ENCODE measurements around the gene NDFIP1.

Gene NDFIP1

GRCh38 chr5:142087920-142088679, 20.5 kb upstream of the NDFIP1 start (continued):
- TF ChIP-seq ZNF692 (tag by site-specific recombination; IDR thresholded peaks at IDR 0.05), result no peak
- no peak for TF ChIP-seq ZNF416 (tag by site-specific recombination; IDR thresholded peaks at IDR 0.05)
- no peak for TF ChIP-seq ZNF2 (tag by site-specific recombination; IDR thresholded peaks at IDR 0.05)
- no peak for TF ChIP-seq PRDM6 (tag by site-specific recombination; IDR thresholded peaks at IDR 0.05)
- no peak for TF ChIP-seq ZNF596 (tag by site-specific recombination; IDR thresholded peaks at IDR 0.05)
- TF ChIP-seq ZNF548 (tag by site-specific recombination; IDR thresholded peaks at IDR 0.05), result no peak
- no peak for TF ChIP-seq PRDM10 (tag by site-specific recombination; IDR thresholded peaks at IDR 0.05)
- no peak for TF ChIP-seq ZBTB21 (tag by site-specific recombination; IDR thresholded peaks at IDR 0.05)
- peak; percentile 35; the same call in 1 of the 2 replicates for TF ChIP-seq PATZ1 (tag by site-specific recombination; IDR thresholded peaks at IDR 0.05)
- TF ChIP-seq ZNF239 (tag by site-specific recombination; IDR thresholded peaks at IDR 0.05), result no peak
- no peak for TF ChIP-seq ZNF10 (tag by site-specific recombination; IDR thresholded peaks at IDR 0.05)
- no peak for TF ChIP-seq ZNF23 (tag by site-specific recombination; IDR thresholded peaks at IDR 0.05; ENCODE audit: borderline replicate concordance)
- TF ChIP-seq ZBTB8A (tag by site-specific recombination; IDR thresholded peaks at IDR 0.05), result 0 out of 2 replicates have a peak, but pooled peaks have one; percentile 9
- TF ChIP-seq ZBTB1 (tag by site-specific recombination; IDR thresholded peaks at IDR 0.05), result no peak
- TF ChIP-seq, protein P1, sequence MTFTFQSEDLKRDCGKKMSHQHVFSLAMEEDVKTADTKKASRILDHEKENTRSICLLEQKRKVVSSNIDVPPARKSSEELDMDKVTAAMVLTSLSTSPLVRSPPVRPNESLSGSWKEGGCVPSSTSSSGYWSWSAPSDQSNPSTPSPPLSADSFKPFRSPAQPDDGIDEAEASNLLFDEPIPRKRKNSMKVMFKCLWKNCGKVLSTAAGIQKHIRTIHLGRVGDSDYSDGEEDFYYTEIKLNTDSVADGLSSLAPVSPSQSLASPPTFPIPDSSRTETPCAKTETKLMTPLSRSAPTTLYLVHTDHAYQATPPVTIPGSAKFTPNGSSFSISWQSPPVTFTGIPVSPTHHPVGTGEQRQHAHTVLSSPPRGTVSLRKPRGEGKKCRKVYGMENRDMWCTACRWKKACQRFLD (tag by site-specific recombination; IDR thresholded peaks at IDR 0.05), result no peak
- TF ChIP-seq ZBTB20 (tag by site-specific recombination; IDR thresholded peaks at IDR 0.05), result no peak

Data from HEK293 (cell line).